CD4-positive, alpha-beta T cell treated with Interferon alpha-2 for 1 hour (primary cell): ENCODE data around the gene LYRM2.
"Not testable (repeated sequence)": the region's sequence is repeated elsewhere in the genome, so short reads cannot be mapped to it uniquely, and the experiment has no call there.

Experiments used
- DNase-seq, 2 donors: peaks; one replicate each; pipeline ENCODE4 v3.0.0-alpha.2; 2020 to 2022

The LYRM2 gene

GRCh38 chr6:89644864-89645263 lies 6.3 kb upstream of the LYRM2 start:
- no peak for DNase-seq

DNA sequence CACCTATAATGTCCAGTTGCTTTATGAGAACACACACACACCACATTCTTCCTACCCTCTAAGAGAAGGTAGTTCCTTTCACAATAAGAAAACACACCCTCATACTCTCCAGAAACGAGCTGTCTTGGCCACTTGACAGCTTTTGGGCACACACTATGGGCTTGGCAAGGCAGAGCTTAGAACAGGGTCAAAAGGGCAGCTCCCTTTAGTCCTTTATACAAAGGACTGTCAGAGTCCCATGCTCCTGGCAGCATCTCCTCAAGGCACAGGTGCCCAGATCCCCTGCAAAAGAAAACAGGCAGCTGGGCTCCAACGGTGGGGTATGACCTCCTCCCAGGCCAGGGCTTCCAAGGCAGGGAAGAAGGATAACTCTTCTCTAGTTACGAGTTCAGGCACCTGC lies 4.9 kb upstream of the LYRM2 start:
- DNase-seq = no peak

DNA sequence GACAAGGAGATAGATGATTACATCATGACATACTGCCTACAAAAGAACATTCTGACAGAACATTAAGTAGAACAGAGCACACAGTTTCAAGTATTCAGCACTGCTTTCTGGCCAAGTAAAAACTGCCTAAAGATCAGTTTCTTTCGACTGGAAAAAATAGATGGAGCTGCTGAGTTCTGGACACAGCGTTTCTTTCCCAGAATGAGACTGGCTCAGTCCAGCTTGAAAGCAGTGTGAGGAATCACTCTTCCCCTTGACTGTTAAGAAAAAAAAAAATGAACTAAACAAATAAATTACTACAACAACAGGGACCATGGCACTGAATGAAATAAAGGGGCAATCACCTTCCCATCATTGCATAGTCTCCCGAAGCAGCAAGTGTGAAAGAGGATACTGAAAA lies 4.4 kb upstream of the LYRM2 start:
- no peak for DNase-seq

DNA sequence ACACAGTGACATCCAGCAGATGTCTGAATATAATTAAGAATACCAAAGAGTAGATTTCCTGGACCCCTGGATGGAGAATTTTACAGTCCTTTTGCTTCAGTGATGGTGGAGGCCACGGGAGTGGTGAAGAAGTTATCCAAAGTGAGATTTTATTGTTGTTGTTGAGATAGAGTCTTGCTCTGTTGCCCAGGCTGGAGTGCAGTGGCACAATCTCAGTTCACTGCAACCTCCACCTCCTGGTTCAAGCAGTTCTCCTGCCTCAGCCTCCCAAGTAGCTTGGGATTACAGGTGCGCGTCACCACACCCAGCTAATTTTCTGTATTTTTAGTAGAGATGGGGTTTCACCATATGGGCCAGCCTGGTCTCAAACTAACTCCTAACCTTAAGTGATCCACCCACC lies 3.0 kb upstream of the LYRM2 start:
- DNase-seq = not testable (repeated sequence)

DNA sequence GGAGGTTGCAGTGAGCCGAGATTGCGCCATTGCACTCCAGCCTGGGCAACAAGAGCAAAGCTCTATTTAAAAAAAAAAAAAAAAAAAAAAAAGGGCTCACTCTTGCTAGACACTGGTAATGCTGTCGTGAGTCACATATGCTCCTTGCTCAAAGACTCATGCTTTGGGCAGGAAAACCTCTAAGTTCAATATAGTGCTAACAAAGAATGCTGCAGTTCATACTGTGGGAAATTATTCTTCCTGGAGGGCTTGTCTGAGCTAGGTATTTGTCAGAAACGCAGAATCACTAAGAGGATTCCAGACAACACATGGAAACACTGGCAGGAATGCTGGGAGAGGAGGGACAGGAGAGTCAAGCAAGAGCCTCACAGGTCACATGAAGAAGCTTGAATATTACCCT lies 2.3 kb upstream of the LYRM2 start:
- DNase-seq = no peak

GRCh38 chr6:89637960-89638319 lies 607 bp downstream of the LYRM2 start:
- no peak for DNase-seq

GRCh38 chr6:89636412-89636811 lies 2.1 kb downstream of the LYRM2 start:
- not testable (repeated sequence) for DNase-seq

DNA sequence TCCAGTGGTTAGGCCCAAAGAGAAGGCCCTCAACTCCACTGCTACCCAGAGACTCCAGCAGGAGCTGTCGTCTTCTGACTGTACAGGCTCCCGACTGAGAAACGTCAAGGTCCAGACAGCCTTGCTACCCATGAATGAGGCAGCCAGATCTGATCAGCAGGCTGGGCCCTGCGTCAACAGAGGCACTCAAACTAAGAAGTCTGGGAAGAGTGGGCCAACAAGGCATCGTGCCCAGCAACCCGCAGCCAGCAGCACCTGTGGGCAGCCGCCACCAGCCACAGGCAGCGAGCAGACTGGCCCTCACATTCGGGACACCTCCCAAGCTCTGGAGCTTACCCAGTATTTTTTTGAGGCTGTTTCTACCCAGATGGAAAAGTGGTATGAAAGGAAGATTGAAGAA lies 8.1 kb downstream of the LYRM2 start:
- no peak for DNase-seq

DNA sequence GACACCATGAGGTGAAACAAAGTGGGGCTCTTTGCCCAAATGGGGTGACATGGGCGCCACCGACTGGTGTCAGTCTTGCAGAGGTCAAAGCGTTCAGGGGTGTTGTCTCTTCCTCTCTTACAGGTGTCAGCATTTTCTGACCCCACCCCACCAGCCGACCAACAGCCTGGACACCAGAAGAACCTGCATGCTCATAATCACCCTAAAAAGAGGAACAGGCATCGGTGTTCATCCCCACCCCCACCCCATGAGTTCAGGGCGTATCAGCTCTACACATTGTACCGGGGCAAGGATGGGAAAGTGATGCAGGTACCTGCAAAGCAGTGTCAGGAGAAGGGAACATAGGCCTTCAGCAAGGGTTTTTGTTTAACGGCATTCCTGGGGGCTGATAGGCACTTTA lies 14.8 kb downstream of the LYRM2 start:
- DNase-seq = no peak

DNA sequence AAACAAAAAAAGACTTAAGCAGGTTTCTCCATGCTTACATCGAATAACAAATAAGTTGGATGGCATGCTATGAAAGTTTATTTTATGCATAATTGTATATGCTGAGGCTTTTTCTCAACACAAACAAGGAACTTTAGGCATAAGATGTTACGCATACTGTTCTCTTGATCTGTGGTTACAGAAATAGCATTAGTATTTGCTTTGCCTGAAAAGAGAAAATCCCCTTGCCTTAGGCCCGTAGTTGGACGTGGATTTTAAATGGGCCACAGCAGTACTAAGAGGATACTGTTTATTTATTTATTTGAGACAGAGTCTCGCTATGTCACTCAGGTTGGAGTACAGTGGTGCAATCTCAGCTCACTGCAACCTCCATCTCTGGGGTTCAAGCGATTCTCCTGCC lies 19.0 kb downstream of the LYRM2 start:
- DNase-seq = no peak

DNA sequence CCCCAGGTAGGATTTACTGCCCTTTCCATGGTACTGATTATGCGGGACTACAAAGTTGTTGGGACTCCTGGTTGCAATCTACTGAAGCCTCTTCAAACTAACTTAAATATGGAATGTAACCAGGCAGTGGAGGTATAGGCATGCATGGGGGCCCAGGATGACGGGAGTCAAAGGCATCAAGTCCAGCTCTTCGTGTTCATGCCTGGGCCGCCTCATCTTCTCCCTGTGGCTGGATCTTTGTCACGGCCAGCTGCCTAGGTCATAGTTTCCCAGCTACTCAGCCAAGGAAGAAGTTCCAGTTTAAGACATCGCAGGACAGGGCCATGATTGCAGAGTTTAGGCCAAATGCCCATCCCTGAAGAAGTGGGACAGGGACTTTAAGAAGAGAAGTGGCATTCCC lies 20.5 kb downstream of the LYRM2 start:
- no peak for DNase-seq

- no peak for DNase-seq
Observed at GRCh38 chr6:89616531-89616930, 22.0 kb downstream of the LYRM2 start.

GRCh38 chr6:89615882-89616281 lies 22.7 kb downstream of the LYRM2 start:
- no peak for DNase-seq

DNA sequence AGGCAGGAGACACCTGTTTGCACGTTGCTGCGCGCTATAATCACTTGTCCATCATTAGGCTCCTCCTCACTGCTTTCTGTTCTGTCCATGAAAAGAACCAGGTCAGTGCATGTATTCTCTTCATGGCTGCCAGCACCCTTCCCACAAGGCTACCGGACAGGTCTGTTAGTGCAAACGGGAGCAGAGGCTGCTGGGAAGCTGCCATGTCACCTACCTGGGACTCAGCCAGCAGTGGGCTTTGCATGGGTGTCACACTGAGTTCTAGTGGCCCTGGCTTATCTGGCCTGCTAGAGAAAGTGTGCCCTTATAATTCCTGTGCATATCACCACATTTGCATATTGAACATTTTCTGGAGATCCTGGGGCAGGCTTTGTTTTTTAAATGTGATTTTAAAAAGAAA lies 24.8 kb downstream of the LYRM2 start:
- DNase-seq = no peak

- DNase-seq = no peak
Observed at GRCh38 chr6:89612121-89612520, 26.4 kb downstream of the LYRM2 start.

GRCh38 chr6:89611666-89612065 lies 26.9 kb downstream of the LYRM2 start:
- DNase-seq = no peak

GRCh38 chr6:89610149-89610642 lies 28.4 kb downstream of the LYRM2 start:
- DNase-seq = peak; percentile 70 to 78

- DNase-seq = no peak
Observed at GRCh38 chr6:89605861-89606260, 32.7 kb downstream of the LYRM2 start.

DNA sequence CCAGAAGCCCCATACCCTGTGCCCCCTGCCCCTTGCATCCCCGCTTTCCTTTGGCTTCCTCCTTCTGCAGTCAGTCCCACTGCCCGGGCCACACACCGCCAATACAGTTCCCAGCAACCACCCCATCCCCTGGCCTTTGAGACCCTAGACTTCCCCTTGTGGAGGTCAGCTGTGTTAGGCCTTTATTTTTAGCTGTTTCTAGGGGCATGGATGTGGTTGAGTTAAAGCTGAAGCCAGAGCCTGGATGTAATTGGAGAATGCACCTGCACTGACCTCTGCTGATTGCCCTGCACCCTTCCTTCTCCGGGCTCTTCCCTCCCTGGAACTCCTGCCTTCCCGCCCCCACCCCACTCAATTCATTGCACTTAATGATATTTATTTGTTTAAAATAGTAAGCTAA lies 33.9 kb downstream of the LYRM2 start:
- no peak for DNase-seq

GRCh38 chr6:89602166-89602565 lies 36.4 kb downstream of the LYRM2 start:
- no peak for DNase-seq

GRCh38 chr6:89599727-89600126 lies 38.8 kb downstream of the LYRM2 start:
- no peak for DNase-seq

DNA sequence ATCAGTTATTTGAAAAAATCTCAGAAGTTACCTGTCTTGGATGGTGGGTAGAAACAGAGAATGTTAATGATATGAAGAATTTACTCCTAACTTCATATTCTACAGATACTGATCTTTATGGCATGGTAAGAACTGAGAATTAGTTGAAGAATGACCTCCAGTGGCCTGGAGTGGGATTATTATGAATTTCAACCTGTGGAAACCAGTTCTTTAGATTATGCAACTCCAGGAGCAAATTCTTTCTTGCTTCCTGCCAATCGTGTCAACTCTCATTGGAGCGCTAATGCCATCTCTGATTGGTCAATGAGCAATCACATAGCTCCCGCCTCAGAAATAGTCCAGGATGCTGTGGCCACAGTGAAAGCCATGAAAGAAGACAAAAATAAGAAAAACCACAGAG lies 40.6 kb downstream of the LYRM2 start:
- no peak for DNase-seq

DNA sequence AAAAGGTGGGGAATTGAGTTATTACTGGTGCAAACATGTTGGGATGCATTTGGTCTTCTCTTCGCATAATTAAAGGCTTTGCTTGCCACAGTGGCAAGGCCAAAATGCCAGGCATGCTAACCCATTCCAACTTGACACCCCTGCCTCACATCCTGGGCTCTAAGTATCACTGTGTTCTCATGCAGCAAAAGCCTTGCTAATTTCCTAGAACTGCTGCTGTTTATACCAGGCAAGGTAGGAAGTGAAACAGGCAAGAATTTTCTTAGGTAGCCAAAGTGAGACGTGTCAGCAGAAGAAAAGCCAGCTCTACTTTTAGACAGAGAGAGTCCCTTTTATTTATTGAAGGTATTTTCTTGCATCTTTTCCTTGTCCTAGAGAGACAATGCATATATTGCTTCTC lies 41.2 kb downstream of the LYRM2 start:
- no peak for DNase-seq

- DNase-seq = no peak
Observed at GRCh38 chr6:89596484-89596883, 42.1 kb downstream of the LYRM2 start.

DNA sequence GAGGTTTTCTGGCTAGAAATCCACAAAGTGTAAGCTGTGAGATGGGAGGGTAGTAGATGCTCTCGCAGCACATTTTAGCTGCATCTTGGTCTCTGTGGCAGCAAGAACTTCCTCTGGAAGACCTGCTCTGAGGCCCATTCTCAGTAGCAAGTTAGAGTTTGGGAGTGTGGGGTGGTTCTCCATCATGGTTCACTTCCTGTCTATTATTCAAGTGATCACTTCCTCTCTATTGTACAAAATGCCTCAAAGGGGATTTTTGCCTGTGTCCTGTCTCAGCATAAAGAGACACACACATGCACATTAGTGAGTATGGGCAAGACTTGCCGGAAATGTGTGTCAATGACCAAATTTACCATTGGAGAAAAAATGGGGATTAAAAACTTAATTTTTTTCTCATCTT lies 42.5 kb downstream of the LYRM2 start:
- peak; percentile 7 to 18 for DNase-seq

DNA sequence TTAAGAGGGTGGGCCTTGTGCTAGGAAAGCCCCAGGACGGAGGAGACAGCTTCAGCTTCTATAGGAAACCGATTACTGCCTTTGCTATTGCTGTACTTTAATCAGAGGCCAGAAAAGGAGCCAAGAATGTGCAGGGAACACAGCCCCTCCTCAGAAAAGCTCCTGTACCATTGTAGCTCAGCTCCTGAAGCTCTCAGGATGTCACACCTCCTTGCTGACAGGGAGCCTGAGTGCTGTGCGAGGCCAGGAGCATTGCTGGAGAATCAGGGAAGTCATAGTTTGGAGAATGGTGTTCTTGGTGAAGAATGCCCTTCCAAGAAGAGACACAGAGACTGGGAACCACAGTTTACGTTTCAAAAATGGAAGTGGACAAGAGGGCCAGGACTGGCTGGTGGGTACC lies 46.8 kb downstream of the LYRM2 start:
- no peak for DNase-seq
